ENCODE data around the gene SCN8A. TPM values are rescaled to one million over a fixed set of nuclear protein-coding genes. Genes with fewer than 3 reads are reported as not detected.

Gene SCN8A
- total and polyA plus RNA-seq, 7 donors: under 0.01 to 2.1 (median 0.71) TPM

GRCh38 chr12:51812871-51813270, 221.8 kb downstream of the SCN8A start:
- Histone ChIP-seq H3K36me3 (no peaks in the 10 kb centered on the region), H3K4me3 (no peak overlapping the region), H3K27me3 (peaks cover 4 to 26% (median 9%) of the 10 kb centered on the region in 3 donors), H3K27ac (no peak overlapping the region), H3K4me1 (peaks cover 0 to 13% (median 8%) of the 10 kb centered on the region in 4 donors), H3K9me3 (no peaks in the 10 kb centered on the region)
- TF ChIP-seq POLR2A (IDR thresholded peaks at IDR 0.05): no peak
- intact Hi-C loops (cut with DNase I): no loop called here
- 86 to 87% methylated on average over 13 of the region's 13 CpGs for WGBS, 2 donors
- DNase-seq: no peak

GRCh38 chr12:51813931-51814310, 222.9 kb downstream of the SCN8A start:
- no peaks in the 10 kb centered on the region for H3K36me3 ChIP-seq
- no peaks in the 10 kb centered on the region for H3K9me3 ChIP-seq
- peak overlapping the region; percentile 38 to 79 (median 69) for H3K27ac ChIP-seq
- intact Hi-C loops (cut with DNase I): no loop called here
- no peak for DNase-seq
- H3K27me3 ChIP-seq: peaks cover 4 to 35% (median 18%) of the 10 kb centered on the region in 3 donors
- peak overlapping the region in 3 of 4 donors; percentile 53 to 67 (median 62) for H3K4me3 ChIP-seq
- TF ChIP-seq EP300 (IDR thresholded peaks at IDR 0.05) (no peak), CTCF (IDR thresholded peaks at IDR 0.05) (no peak), POLR2A (IDR thresholded peaks at IDR 0.05) (no peak), POLR2AphosphoS5 (IDR thresholded peaks at IDR 0.05) (no peak)
- H3K4me1 ChIP-seq: peaks cover 0 to 13% (median 8%) of the 10 kb centered on the region in 4 donors
- 4 to 7% methylated on average over 34 of the region's 34 CpGs for WGBS, 2 donors

- peak; percentile 79 for DNase-seq
- Histone ChIP-seq H3K4me3 (peak overlapping the region; percentile 52 to 67 (median 58)), H3K9me3 (no peaks in the 10 kb centered on the region), H3K36me3 (no peaks in the 10 kb centered on the region), H3K27ac (peak overlapping the region; percentile 64 to 79 (median 71)), H3K27me3 (peaks cover 4 to 39% (median 24%) of the 10 kb centered on the region in 3 donors), H3K4me1 (peaks cover 0 to 13% (median 8%) of the 10 kb centered on the region in 4 donors)
- WGBS, 2 donors: 2 to 3% methylated on average over 100 of the region's 100 CpGs
- intact Hi-C loops (cut with DNase I): no loop called here
- TF ChIP-seq POLR2A (IDR thresholded peaks at IDR 0.05) (no peak), EP300 (IDR thresholded peaks at IDR 0.05) (no peak), CTCF (IDR thresholded peaks at IDR 0.05) (peak in 1 of 4 experiments; percentile 43), POLR2AphosphoS5 (IDR thresholded peaks at IDR 0.05) (peak in 1 of 4 donors; percentile 5)
These were observed 223.5 kb downstream of the SCN8A start for GRCh38 chr12:51814311-51815088.

- no peaks in the 10 kb centered on the region for H3K36me3 ChIP-seq
- intact Hi-C loops (cut with DNase I): no loop called here
- no peak for DNase-seq
- H3K27ac ChIP-seq: no peak overlapping the region
- peaks cover 4 to 48% (median 35%) of the 10 kb centered on the region in 3 donors for H3K27me3 ChIP-seq
- 90% methylated on average over 6 of the region's 6 CpGs for WGBS, 2 donors
- H3K9me3 ChIP-seq: no peaks in the 10 kb centered on the region
- peaks cover 0 to 16% (median 13%) of the 10 kb centered on the region in 4 donors for H3K4me1 ChIP-seq
- H3K4me3 ChIP-seq: no peak overlapping the region
- no peak for TF ChIP-seq EP300 (IDR thresholded peaks at IDR 0.05)
These were observed 224.5 kb downstream of the SCN8A start for GRCh38 chr12:51815571-51815970.

GRCh38 chr12:51817027-51817953, 226.3 kb downstream of the SCN8A start:
- no peak for TF ChIP-seq POLR2AphosphoS5 (IDR thresholded peaks at IDR 0.05)
- TF ChIP-seq POLR2A (IDR thresholded peaks at IDR 0.05): no peak
- TF ChIP-seq CTCF (IDR thresholded peaks at IDR 0.05): no peak
- TF ChIP-seq EP300 (IDR thresholded peaks at IDR 0.05): no peak
- WGBS, 2 donors: 70 to 85% methylated on average over 10 of the region's 10 CpGs
- Histone ChIP-seq H3K9me3 (no peaks in the 10 kb centered on the region), H3K4me3 (no peak overlapping the region), H3K27ac (no peak overlapping the region), H3K4me1 (peaks cover 0 to 18% (median 15%) of the 10 kb centered on the region in 4 donors), H3K27me3 (peaks cover 4 to 49% (median 48%) of the 10 kb centered on the region in 3 donors), H3K36me3 (no peaks in the 10 kb centered on the region)
- DNase-seq: no peak
- intact Hi-C loops (cut with DNase I): no loop called here
